CD4-positive, alpha-beta T cell treated with Interleukin-15 for 1 hour (primary cell): ENCODE results near the gene ERN1.

Experiments used
- DNase-seq: peaks from one replicate; pipeline ENCODE4 v3.0.0-alpha.2; 2020

ERN1 gene

DNA sequence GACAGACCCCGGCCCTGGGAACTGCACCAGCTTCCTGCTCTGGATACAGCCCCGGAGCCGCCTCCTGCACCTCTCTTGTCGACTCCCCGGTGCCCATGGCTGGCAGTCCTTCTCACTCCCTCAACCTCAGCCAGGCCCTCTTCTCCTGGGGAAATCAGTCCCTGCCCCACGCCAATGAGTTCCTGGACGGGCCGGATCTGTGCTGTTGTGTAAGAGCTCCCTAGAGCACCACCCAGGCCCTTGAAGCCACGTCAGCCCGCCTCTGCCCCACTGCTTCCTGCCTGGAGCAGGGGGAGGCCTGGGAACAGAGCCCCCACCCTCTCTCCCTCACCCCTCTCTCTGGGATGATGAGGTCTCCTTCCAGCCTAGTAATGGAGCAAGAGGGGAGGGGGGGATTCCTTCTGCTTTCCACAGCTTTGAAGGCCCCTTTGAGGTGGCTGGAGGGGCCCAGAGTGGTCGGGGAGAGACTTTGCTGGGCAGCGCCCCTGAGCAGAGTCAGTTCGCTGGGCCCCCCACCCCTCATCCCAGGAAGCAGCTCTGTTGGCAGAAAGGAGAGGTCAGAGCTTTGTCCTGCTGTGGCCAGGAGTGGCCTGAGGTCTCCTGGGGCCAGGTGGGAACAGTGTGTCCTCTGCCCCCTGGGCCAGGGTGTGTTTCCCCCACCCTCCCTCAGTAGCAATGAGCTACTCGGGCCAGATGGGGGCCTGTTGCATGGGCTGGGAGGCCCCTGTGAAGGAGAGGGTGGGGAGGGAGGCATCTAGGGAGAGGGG, 128.0 kb downstream of the ERN1 start:
- peak; percentile 41 for DNase-seq

DNA sequence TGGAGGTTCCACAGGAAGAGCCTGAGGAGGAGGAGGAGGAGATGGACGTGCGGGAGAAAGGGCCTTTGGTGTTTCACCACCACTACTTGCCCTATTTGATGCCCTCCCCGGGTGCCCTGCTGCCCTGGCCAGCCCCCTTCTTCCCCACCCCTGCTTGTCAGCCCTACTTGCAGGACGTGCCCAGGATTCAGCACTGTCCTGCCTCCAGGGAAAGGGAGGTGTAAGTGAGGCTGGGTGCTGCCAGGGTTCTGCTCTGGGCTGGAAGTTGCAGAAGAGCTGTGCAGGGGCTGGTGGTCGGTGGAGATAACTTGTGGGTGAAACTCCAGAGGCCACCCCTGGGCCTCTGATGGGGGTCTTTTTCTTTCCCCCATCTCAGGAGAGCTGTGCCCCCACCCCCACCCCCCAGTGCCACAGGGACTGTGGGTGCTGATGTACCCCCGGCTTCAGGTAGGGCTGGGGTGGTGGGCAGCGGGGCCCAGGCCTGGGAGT, 128.8 kb downstream of the ERN1 start:
- no peak for DNase-seq

DNA sequence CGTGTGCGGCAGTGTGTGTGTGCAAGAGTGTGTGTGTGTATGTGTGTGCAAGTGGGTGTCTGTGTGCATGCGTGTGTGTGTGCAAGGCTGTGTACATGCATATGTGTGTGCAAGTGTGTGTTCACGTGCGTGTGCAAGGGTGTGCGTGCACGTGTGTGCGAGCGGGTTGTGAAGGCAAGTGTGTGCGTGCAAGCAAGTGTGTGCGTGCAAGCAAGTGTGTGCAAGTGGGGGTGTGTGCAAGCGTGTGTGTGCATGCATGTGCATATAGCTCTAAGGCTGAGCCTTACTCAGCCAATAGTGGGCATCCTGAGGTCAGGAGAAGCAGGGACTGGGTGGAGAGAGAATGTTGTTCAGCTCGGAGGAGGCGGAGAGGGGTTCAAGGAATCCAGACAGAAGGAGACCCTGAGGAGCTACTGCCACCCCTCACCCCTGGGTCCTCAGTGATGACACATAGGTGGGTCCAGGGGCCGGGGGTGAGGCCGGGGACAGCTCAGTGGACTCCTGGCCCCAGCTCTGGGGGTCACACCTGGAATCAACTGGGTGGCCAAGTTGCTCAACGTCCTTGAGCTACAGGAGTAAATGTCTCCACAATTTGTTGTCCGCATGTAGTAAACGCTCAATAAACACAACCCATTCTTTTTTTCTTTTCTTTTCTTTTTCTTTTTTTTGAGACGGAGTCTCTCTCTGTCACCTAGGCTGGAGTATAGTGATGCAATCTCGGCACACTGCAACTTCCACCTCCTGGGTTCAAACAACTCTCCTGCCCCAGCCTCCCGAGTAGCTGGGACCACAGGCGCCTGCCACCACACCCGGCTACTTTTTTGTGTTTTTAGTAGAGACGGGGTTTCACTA, 130.0 kb downstream of the ERN1 start:
- DNase-seq, result no peak

DNA sequence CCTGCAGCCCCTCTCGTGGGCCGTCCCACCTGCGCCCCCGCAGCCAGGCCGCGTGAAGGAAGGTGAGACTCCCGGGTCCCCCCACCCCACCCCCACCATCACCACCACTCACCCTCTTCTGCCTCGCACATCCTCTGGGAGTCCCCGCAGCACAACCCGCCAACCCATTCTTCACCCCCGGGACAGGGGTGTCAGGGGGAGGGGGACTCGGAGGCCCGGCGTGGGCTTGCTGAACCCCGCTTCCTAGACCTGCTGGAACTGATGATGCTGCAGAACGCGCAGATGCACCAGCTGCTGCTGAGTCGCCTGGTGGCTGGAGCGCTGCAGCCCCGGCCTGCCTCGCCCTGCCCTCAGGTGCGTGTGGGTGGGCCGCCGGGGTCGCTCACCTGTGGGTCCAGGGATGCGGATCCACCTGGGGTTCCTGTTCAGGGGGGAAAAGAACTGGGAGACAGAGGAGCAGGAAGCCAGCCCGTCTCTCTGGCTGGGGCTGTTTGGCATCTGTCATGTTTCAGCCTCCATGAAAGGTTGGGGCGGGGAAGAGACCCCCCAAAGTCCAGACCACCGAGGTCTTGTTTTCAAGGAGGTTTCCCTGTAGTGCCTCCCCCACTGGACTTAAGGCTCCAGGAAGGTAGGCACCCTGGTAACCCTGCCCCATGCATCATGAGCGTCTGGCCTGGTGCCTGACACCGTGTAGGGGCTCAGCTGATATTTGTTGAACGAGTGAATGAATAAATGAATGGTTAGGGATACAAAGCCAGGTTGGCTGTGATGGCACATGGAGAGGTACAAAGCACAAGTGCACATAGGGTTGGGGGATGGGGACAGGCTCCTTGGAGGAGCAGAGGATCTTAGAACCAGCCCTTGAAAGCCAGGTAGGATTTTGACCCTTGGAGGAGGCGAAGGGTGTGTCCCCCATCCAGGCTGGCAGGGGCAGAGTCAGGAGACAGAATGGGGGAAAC, 130.9 kb downstream of the ERN1 start:
- no peak for DNase-seq

DNA sequence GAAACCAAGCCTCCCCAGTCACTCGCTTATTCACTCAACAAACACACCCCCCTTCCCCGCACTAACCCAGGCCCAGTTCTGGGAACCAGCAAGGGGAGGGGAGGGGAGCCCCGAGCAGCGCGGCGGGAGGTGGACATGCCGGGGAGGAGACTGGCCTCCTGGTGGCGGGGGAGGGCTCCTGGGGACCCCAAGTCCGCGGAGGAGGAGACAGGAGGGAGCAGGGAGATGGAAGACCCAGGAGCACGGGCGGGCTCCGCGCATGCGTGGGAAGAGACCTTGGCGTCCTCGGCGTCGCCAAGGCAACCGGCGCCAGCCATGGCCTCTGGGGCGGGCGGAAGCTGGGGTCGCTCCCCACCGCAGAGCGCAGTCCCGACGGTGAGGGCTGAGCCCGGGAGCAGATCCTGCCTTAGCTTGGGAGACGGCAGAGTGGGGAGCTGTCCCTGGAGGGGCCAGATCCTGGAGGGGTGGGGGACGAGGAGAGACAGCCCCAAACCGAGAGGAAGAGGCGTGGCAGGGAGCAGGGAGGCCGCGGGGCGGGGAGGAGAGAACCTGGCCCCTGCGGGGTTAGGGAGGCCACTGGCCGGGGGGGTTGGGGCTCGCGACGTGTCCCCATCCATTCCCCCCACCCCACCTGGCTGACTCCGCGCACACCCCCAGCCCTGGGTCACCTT, 131.8 kb downstream of the ERN1 start, which contains the start of gene PRR29:
Gene PRR29 (plus strand): TSS at position 302 of the 671 bp plus-strand sequence. CDS start 14 bp downstream, at position 316.
- peak; percentile 81 for DNase-seq

DNA sequence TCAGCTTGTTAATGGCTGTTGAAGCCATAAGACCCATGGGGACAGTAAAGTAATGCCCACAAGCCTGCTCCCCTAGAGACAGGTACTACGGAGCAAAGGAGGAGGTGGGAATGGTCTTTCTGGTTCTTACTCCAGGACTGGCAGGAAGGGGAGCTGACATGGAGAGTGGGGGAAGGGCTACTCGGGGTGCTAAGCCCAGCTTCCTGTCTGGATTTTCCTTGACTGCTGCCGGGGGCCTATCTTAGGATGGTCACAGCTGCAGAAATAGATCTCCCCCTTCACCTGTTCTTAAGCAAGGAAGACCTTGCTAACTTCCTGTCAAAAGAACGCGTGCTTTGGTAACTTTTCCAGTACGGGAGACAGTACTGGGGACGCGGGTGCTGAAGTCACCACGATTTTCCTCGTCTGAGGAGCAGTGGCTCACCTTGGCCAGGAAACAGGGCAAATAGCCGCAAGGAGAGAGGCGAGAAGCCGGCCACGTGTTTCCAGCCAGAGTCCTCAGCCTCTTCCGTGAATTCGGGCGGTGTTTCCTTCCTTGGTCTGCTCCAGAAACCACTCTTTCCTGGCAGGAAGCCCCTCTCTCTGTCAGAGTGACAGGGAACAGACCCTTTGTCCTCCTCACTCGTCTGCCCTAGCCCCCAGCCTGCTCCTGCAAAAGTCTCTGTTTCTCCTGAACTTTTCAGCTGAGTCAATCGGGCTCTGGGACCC, 132.4 kb downstream of the ERN1 start:
- no peak for DNase-seq

DNA sequence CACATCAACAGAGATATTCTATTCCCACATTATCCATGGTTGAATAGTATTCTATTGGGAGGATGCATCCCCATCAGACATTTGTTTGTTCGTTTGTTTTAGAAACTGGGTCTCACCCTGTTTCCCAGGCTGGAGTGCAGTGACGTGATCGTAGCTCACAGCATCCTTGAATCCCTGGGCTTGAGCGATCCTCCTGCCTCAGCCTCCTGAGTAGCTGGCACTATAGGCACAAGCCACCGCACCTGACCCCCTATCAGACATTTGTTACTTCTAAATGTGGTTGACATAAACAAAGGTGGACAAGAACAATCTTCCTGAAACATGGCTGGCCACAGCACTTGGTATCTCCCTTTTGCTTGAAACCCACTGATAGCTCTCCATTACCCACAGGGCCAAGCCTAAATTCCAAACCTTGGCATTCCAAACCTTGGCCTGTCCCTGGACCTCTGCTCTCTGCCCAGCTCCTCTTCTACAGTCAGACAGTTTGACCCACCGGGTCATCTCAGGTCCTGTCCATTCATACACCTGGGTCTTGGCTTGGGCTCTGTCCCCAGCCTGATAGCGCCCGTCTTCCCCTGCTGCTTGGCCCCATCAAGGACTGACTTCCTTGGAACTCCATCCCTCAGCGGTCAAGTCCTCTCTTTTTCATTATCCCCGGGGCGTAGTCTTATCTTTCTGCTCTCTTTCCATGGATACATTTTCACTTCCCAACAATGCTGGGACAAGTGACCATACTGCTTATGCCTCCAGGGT, 133.3 kb downstream of the ERN1 start:
- DNase-seq, result no peak

DNA sequence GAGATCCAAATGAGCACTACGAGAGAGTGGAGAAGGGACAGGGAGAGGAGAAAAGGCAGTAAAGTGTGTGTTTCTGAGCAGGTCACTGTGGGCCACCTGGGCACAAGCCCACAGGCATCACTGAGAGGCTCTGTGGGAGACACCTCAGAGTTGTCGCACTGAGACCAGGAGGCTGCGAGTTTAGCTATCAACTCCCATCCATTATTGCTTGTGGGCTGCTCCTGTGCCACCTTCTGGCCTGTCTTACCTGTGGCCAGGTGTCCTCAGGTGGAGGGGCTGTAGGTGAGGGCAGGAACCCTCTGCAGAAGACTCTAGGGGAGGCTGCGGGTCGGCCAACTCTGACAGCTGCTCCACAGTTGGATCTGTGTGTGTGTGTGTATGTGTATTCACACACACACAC, 134.3 kb downstream of the ERN1 start:
- no peak for DNase-seq

DNA sequence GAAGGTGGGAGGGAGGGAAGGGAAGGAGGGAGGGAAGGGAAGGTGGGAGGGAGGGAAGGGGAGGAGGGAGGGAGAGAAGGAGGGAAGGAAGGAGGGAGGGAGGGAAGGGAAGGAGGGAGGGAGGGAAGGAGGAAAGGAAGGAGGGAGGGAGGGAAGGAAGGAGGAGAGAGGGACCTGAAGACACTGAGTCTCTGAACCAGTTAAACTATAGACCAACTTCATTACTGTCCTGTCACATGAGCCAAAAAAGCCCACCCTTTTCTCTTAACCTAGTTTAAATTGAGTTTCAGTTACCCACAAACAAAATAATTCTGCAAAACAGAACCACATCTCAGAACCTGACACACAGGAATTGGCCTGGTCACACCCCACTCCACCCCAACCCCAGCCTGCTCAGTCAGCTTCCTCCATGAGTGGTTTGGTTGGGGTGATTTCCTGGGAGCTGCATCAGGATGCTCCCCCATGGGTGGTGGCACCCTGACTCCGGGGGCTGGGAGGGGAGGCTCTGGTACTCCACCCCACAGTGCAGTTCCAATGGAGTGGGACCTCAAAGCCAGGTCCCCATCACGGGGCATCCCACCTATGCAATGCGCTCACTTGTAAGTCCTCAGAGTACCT, 136.5 kb downstream of the ERN1 start:
- DNase-seq, result no peak

DNA sequence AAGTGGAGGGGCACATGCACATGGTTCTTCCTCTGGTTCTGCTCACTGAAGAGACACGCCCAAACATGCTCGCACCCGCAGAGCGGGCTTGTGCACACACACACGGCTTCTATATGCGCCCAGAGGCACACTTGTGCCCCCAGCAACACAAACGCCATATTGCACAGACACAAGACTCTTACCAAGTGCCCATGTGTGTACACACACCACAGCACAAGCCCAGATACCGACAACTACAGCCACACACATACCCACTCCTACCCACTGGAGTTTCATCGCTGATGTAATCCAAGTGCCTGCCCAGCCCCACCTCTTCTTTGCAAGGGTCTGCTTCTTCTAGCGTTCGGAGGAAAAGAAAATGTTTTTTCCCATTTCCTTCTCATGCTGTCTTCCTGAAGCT, 138.3 kb downstream of the ERN1 start:
- DNase-seq, result no peak

DNA sequence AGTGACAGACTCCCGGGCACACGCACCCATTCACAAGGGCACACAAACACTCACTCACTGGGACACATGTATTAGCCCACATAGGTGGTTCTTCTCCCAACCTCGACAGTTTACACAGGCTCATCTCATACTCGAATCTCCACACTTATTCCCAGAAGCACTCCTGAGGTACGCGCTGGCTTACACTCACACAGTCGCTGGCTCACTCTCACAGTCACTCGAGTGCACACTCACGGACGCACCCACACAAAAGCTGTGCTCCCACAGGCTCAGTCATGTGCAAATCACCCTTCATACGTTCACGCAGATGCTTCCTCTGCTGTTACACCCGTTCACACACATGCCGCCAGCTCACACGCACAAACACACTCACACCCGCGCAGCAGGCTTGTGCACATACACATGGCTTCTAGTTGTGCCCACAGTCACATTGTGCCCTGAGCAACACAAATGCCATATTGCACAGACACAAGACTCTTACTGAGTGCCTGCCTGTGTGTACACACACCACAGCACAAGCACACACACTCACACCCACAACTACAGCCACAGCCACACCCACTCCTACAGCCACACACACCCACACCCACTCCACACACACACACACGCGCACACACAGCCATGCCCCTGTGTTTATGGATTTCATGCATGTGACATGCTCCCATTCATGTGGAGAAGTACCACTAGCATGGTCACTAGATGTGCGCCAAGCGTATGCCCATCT, 140.2 kb downstream of the ERN1 start:
- DNase-seq, result no peak
